NCI-H2107 treated with DMSO at 0.1 percent for 48 hours (cell line): ENCODE measurements around the gene RFC2.
"Not testable (repeated sequence)": the region's sequence is repeated elsewhere in the genome, so short reads cannot be mapped to it uniquely, and the experiment has no call there.

ENCODE experiments used
- DNase-seq: peaks from one replicate; lab custom pipeline; 2025; ENCODE audit not compliant: unreplicated experiment; lab: John Stamatoyannopoulos, UW

The RFC2 gene

GRCh38 chr7:74283858-74284447 is 29.8 kb upstream of the RFC2 start:
- DNase-seq = no peak

GRCh38 chr7:74282748-74283459 is 28.7 kb upstream of the RFC2 start:
- DNase-seq = no peak

- DNase-seq = no peak
Measured at GRCh38 chr7:74280985-74281384, 26.8 kb upstream of the RFC2 start.

DNA sequence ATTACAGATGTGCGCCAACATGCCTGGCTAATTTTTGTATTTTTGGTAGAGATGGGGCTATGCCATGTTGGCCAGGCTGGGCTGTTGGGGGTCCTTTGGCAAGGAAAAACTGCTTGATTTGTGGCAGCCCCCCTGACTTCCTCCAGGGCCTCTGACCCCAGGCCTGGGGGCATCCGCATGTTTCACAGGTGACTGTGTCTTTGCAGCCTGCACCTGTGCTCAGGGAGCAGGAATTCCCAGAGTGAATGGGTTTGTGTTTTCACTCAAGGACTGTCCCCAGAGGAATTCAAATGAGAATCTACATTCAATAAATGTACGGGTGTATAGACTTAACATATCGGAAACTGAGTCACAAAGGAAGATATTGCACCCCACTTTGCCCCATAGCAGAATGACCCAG is 23.4 kb upstream of the RFC2 start:
- no peak for DNase-seq

GRCh38 chr7:74275401-74275881 is 21.2 kb upstream of the RFC2 start:
- no peak for DNase-seq

DNA sequence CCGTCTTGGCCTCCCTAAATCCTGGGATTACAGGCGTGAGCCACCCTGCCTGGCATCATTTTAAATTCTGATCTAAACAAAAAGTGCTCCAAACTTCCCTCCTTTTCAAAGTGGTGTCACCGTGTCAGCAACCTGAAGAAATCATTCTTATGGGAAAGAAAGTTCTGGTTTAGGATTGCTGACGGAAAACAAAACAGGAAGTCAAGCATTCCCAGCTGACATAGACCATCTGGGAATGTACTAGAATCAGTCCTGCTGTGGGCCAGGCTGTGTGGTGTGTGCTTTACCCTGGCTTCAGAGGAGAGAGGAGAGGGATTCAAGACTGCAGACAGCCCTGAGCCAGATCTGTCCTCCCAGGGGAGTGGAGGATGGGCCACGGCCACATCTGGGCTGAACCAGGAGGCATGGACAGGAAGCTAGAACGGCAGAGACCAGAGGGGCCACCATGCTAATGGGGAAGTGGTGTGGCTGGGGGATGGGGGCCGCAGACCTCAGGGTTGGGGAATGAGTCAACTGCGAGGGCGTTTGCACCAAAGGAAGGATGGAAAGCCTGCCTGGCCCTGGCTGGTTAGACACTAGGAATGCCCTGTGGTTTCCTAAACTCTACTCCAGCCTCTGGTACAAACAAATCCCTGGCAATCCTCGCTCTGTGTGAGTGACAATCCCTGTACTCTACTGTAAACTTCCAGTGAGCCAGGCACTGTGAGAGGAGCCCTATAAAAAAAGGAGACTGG is 18.3 kb upstream of the RFC2 start:
- no peak for DNase-seq

DNA sequence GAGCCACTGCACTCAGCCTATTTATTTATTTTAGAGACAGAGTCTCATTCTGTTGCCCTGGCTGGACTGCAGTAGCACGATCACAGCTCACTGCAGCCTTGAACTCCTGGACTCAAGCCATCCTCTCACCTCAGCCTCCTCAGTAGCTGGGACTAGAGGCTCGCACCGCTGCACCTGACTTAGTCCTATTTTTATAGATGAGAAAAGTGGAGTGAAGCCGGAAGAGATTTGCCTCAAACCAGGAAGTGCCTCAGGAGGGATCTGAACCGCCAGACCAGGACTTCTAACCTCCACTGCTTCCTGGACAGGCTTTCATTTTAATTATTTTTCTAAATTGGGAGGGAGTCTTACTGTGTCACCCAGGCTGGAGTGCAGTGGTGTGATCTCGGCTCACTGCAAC is 17.5 kb upstream of the RFC2 start:
- no peak for DNase-seq

GRCh38 chr7:74269757-74270277 is 15.6 kb upstream of the RFC2 start:
- peak; percentile 71 for DNase-seq

GRCh38 chr7:74267756-74268565 is 13.8 kb upstream of the RFC2 start:
- DNase-seq = no peak

DNA sequence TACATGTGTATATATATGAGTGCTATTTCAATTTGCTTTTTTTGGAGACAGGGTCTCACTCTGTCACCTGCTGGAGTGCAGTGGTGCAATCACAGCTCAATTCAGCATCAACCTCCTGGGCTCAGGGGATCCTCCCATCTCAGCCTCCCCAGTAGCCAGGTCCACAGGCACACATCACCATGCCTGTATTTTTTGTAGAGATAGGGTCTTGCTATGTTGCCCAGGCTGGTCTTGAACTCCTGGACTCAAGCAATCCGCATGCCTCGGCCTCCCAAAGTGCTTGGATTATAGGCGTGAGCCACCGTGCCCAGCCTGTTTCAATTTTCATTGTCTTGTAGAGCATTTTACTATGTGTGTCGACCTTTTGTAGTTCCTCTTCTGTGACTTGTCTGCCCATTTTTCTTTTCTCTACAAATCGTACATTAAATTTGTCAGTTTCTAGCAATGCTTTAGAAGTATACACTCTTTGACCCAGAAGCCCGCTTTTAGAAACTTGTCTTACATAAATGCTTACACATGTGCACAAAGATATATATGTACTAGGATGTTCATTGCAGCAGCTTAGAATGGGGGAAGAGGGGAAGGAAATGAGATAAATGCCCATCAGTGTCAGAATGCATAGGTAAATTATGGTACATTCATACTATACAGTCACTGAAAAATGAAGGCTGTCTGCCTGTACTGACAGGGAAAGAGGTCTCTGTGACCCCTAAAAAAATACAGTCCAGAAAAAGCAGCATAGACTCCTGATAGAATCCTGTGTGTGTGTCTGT is 12.2 kb upstream of the RFC2 start:
- no peak for DNase-seq

- no peak for DNase-seq
Measured at GRCh38 chr7:74263399-74264120, 9.4 kb upstream of the RFC2 start.

GRCh38 chr7:74262639-74263398 is 8.6 kb upstream of the RFC2 start:
- DNase-seq = no peak

- DNase-seq = no peak
Measured at GRCh38 chr7:74258639-74259038, 4.4 kb upstream of the RFC2 start.

GRCh38 chr7:74256491-74257408 is 2.6 kb upstream of the RFC2 start:
- no peak for DNase-seq

GRCh38 chr7:74255461-74255860 is 1.3 kb upstream of the RFC2 start:
- not testable (repeated sequence) for DNase-seq

DNA sequence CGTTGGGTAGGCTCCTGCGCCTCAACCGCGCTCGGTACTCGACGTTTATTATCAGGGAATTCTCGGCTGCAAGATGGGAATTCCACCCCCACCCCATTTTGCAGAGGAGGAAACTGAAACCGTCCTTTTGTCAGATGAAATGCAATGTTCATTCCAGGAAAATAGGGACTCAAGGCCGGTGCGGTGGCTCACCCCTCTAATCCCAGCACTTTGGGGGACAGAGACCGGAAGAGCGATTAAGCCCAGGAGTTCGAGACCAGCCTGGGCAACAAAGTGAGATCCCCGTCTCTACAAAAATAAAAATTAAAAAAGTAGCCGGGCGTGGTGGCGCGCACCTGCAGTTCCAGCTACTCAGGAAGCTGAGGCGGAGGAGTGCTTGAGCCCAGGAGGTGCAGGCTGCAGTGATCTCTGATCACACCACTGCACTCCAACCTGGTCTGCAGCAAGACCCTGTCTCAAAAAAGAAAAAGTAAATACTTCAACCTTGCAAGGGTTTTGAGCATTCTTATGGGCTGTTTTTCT is 720 bp upstream of the RFC2 start:
- no peak for DNase-seq

- DNase-seq = no peak
Measured at GRCh38 chr7:74253835-74254128, 417 bp downstream of the RFC2 start.

DNA sequence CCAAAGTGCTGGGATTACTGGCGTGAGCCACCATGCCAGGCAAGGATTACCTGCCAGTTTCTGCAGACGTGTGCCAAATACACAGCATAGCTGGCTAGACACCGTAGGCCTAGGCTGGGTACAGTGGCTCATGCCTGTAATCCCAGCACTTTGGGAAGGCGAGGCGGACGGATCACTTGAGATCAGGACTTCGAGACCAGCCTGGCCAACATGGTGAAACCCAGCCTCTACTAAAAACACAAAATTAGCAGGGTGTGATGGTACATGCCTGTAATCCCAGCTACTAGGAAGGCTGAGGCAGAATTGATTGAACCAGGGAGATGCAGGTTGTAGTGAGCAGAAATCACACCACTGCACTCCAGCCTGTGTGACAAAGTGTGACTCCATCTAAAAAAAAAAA is 868 bp downstream of the RFC2 start:
- DNase-seq = no peak
